NB4 (cell line): ENCODE results near the gene FOXP1.

Source experiments
- CTCF ChIP-seq: IDR thresholded peaks from one replicate; pipeline ENCODE4 v1.5.1; 2012; ENCODE audit warnings: low read depth, low read length
- MYC ChIP-seq: IDR thresholded peaks from 2 replicates; pipeline ENCODE4 v1.6.1; 2011; ENCODE audit warnings: low read depth, low read length
- POLR2A ChIP-seq: IDR thresholded peaks from 2 replicates; pipeline ENCODE4 v1.6.1; 2011; ENCODE audit warnings: mild to moderate bottlenecking; ENCODE audit not compliant: insufficient read length; ENCODE audit errors: extremely low read depth

GRCh38 chr3:71606582-71606981, 23.1 kb upstream of the FOXP1 start:
- no peak for TF ChIP-seq CTCF
- TF ChIP-seq POLR2A, result no peak
- no peak for TF ChIP-seq MYC
